ENCODE data around the gene FAM221A. TPM values are rescaled to one million over a fixed set of nuclear protein-coding genes. Genes with fewer than 3 reads are reported as not detected.

Gene FAM221A
- total RNA-seq, 2 experiments from 2014 or later = 7.3 to 9.2 TPM

GRCh38 chr7:23691320-23691719 is 11.3 kb downstream of the FAM221A start:
- intact Hi-C loops (cut with micrococcal nuclease; ENCODE audit: unreplicated experiment) = no loop called here
- no peaks in the 10 kb centered on the region for H4K20me1 ChIP-seq (ENCODE audit: insufficient read depth, low read length)
- TF ChIP-seq CTCF (conservative IDR thresholded peaks at IDR 0.05; ENCODE audit: low read length) (no peak), EZH2phosphoT487 (IDR thresholded peaks at IDR 0.05; ENCODE audit: borderline replicate concordance, low read depth, low read length) (no peak)
- BruUV-seq (replicated peaks) = no TSS peak
- no peak overlapping the region for H2AFZ ChIP-seq (ENCODE audit: low read length)
- H3K9me3 ChIP-seq (ENCODE audit: low read length) = no peaks in the 10 kb centered on the region
- CTCF ChIA-PET (ENCODE audit: unreplicated experiment) = no interaction called here
- H3K4me2 ChIP-seq (ENCODE audit: low read length) = no peak overlapping the region
- no peaks in the 10 kb centered on the region for H3K4me1 ChIP-seq (ENCODE audit: insufficient read depth, low read length, poor library complexity, severe bottlenecking)
- no peak for DNase-seq (ENCODE audit: low spot score)
- peaks cover 10% of the 10 kb centered on the region; the same call in 1 of the 2 replicates for H3K36me3 ChIP-seq (ENCODE audit: insufficient read depth, low read length)
- no peak overlapping the region for H3K27ac ChIP-seq (ENCODE audit: low read depth, low read length, poor library complexity, severe bottlenecking)
- H3K9me2 ChIP-seq (ENCODE audit: insufficient read depth, low read length) = no peaks in the 10 kb centered on the region
- POLR2A ChIA-PET = no interaction called here
- H3K4me3 ChIP-seq (ENCODE audit: low read depth, low read length, poor library complexity, severe bottlenecking) = no peak overlapping the region
- no peaks in the 10 kb centered on the region for H3K79me2 ChIP-seq (ENCODE audit: insufficient read depth, low read depth, low read length)

- H3K9me3 ChIP-seq (ENCODE audit: low read length) = no peaks in the 10 kb centered on the region
- TF ChIP-seq CTCF (conservative IDR thresholded peaks at IDR 0.05; ENCODE audit: low read length) (no peak), EZH2phosphoT487 (IDR thresholded peaks at IDR 0.05; ENCODE audit: borderline replicate concordance, low read depth, low read length) (no peak)
- H3K27ac ChIP-seq (ENCODE audit: low read depth, low read length, poor library complexity, severe bottlenecking) = no peak overlapping the region
- intact Hi-C loops (cut with micrococcal nuclease; ENCODE audit: unreplicated experiment) = no loop called here
- H3K36me3 ChIP-seq (ENCODE audit: insufficient read depth, low read length) = peaks cover 10% of the 10 kb centered on the region; the same call in 1 of the 2 replicates
- no peaks in the 10 kb centered on the region for H4K20me1 ChIP-seq (ENCODE audit: insufficient read depth, low read length)
- POLR2A ChIA-PET = no interaction called here
- no peak overlapping the region for H2AFZ ChIP-seq (ENCODE audit: low read length)
- H3K4me1 ChIP-seq (ENCODE audit: insufficient read depth, low read length, poor library complexity, severe bottlenecking) = no peaks in the 10 kb centered on the region
- no peak for DNase-seq (ENCODE audit: low spot score)
- no peak overlapping the region for H3K4me2 ChIP-seq (ENCODE audit: low read length)
- CTCF ChIA-PET (ENCODE audit: unreplicated experiment) = no interaction called here
- no peaks in the 10 kb centered on the region for H3K79me2 ChIP-seq (ENCODE audit: insufficient read depth, low read depth, low read length)
- no TSS peak for BruUV-seq (replicated peaks)
- no peaks in the 10 kb centered on the region for H3K9me2 ChIP-seq (ENCODE audit: insufficient read depth, low read length)
- no peak overlapping the region for H3K4me3 ChIP-seq (ENCODE audit: low read depth, low read length, poor library complexity, severe bottlenecking)
These were observed 13.2 kb downstream of the FAM221A start for GRCh38 chr7:23693224-23693623.

- Histone ChIP-seq H2AFZ (ENCODE audit: low read length) (no peak overlapping the region), H3K27ac (ENCODE audit: low read depth, low read length, poor library complexity, severe bottlenecking) (no peak overlapping the region), H3K9me3 (ENCODE audit: low read length) (no peaks in the 10 kb centered on the region), H3K9me2 (ENCODE audit: insufficient read depth, low read length) (no peaks in the 10 kb centered on the region), H3K79me2 (ENCODE audit: insufficient read depth, low read depth, low read length) (no peaks in the 10 kb centered on the region), H3K4me1 (ENCODE audit: insufficient read depth, low read length, poor library complexity, severe bottlenecking) (no peaks in the 10 kb centered on the region), H4K20me1 (ENCODE audit: insufficient read depth, low read length) (no peaks in the 10 kb centered on the region), H3K4me3 (ENCODE audit: low read depth, low read length, poor library complexity, severe bottlenecking) (no peak overlapping the region), H3K36me3 (ENCODE audit: insufficient read depth, low read length) (peaks cover 10% of the 10 kb centered on the region; the same call in 1 of the 2 replicates), H3K4me2 (ENCODE audit: low read length) (no peak overlapping the region)
- no TSS peak for BruUV-seq (replicated peaks)
- POLR2A ChIA-PET = interaction anchor here (1.1 to 1.3 kb wide), 2 partner anchors 16 to 80 kb away, joined by 3 read pairs; no protein-coding TSS in a partner anchor
- intact Hi-C loops (cut with micrococcal nuclease; ENCODE audit: unreplicated experiment) = loop anchor here (1.0 kb wide), 1 partner anchor 150 kb away; no protein-coding TSS in a partner anchor
- CTCF ChIA-PET (ENCODE audit: unreplicated experiment) = interaction anchor here (1.1 kb wide), 1 partner anchor 126 kb away, joined by 3 read pairs; no protein-coding TSS in a partner anchor
- DNase-seq (ENCODE audit: low spot score) = peak; percentile 77
- TF ChIP-seq EZH2phosphoT487 (IDR thresholded peaks at IDR 0.05; ENCODE audit: borderline replicate concordance, low read depth, low read length) = no peak
- TF ChIP-seq CTCF (conservative IDR thresholded peaks at IDR 0.05; ENCODE audit: low read length) = peak; percentile 94
These were observed 17.0 kb downstream of the FAM221A start for GRCh38 chr7:23696916-23697441.
